ENCODE measurements around the gene POMT2.

DNA sequence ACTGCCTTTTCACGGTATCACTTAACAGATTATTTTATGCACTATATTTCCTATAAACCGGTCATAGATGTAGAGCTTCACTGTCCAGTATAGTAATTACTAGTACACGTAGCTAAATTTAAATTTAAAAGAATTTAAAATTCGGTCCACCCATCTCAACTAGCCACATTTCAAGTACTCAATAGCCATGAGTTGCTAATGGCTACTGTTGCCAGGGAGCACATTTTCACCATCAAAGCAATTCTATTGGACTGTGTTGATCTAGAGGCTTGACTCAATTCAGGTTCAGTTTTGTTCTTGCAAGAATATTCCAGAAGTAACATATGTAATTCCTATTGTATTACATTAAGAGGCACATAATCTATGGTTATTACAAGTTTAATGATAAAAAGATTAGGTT lies 36.2 kb upstream of the POMT2 start:
- TF ChIP-seq, protein P1, sequence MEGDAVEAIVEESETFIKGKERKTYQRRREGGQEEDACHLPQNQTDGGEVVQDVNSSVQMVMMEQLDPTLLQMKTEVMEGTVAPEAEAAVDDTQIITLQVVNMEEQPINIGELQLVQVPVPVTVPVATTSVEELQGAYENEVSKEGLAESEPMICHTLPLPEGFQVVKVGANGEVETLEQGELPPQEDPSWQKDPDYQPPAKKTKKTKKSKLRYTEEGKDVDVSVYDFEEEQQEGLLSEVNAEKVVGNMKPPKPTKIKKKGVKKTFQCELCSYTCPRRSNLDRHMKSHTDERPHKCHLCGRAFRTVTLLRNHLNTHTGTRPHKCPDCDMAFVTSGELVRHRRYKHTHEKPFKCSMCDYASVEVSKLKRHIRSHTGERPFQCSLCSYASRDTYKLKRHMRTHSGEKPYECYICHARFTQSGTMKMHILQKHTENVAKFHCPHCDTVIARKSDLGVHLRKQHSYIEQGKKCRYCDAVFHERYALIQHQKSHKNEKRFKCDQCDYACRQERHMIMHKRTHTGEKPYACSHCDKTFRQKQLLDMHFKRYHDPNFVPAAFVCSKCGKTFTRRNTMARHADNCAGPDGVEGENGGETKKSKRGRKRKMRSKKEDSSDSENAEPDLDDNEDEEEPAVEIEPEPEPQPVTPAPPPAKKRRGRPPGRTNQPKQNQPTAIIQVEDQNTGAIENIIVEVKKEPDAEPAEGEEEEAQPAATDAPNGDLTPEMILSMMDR (IDR thresholded peaks at IDR 0.05; ENCODE audit: low read length), result no peak
- no peak for TF ChIP-seq EZH2 (IDR thresholded peaks at IDR 0.05; ENCODE audit: borderline replicate concordance, low read length)
